B cell (primary cell): Measurements from ENCODE around the gene ACADS. TPM values are rescaled to one million over a fixed set of nuclear protein-coding genes. Genes with fewer than 3 reads are reported as not detected.

Source experiments
- ATAC-seq: fragments of 200-7000 bp; cut with Tn5 transposase; one replicate; pipeline ENCODE4 v1.10.0; 2021; ENCODE audit warnings: low read depth, mild to moderate bottlenecking, moderate number of reproducible peaks, moderate library complexity
- CTCF ChIA-PET: fragments of 350-600 bp; sonication (Branson Sonifier 250); formaldehyde crosslinking; loops from one replicate; lab custom pipeline; 2021; ENCODE audit warnings: antibody characterized with exemption, inconsistent platforms; lab: Charles Lee
- POLR2A ChIA-PET: fragments of 350-600 bp; sonication (Branson Sonifier 250); formaldehyde crosslinking; loops from one replicate; lab custom pipeline; 2021; ENCODE audit warnings: antibody characterized with exemption; lab: Charles Lee
- DNase-seq: peaks from one replicate; pipeline ENCODE4 v3.0.0; 2013
- H2AFZ ChIP-seq: 2 replicates; pipeline ENCODE4 v1.6.1; 2012; ENCODE audit warnings: mild to moderate bottlenecking, low read depth, low read length; ENCODE audit not compliant: insufficient read depth, poor library complexity, severe bottlenecking
- H3K27ac ChIP-seq, 2 donors: 1 replicate in 1 of 2; 2 replicates in 1 of 2; pipeline ENCODE4 v1.5.1; 2012 to 2013; ENCODE audit warnings: low read length in 2 of 2, mild to moderate bottlenecking in 2 of 2, moderate library complexity in 1 of 2
- H3K27me3 ChIP-seq, 4 experiments: fragments of 200-600 bp in 1 of 4; sonication (generic) in 1 of 4; replicated peaks in 1 of 4; 1 replicate in 2 of 4; 2 replicates in 2 of 4; pipeline versions ENCODE4 v1.6.1 to v1.7.0; 2013 to 2016; ENCODE audit warnings: low read length in 3 of 4, mild to moderate bottlenecking in 2 of 4, mixed read lengths in 1 of 4, moderate library complexity in 1 of 4; ENCODE audit not compliant: insufficient read depth in 4 of 4, control insufficient read depth in 3 of 4; ENCODE audit errors: control extremely low read depth in 1 of 4
- H3K36me3 ChIP-seq, 2 experiments: replicated peaks in 1 of 2; 1 replicate in 1 of 2; 2 replicates in 1 of 2; pipeline versions ENCODE4 v1.6.1 to v1.7.1; 2013; ENCODE audit warnings: low read length in 1 of 2; ENCODE audit not compliant: insufficient read depth in 2 of 2, control insufficient read depth in 1 of 2; ENCODE audit errors: control extremely low read depth in 1 of 2, extremely low read depth in 1 of 2
- H3K4me1 ChIP-seq, 2 donors: fragments of 200-600 bp in 1 of 2; sonication (generic) in 1 of 2; 1 replicate in 1 of 2; 2 replicates in 1 of 2; pipeline versions ENCODE4 v1.5.1 to v1.6.1; 2013 to 2017; ENCODE audit warnings: low read length in 2 of 2; ENCODE audit not compliant: control insufficient read depth in 2 of 2, insufficient read depth in 2 of 2
- H3K4me2 ChIP-seq: replicated peaks from 2 replicates; pipeline ENCODE3; 2012; ENCODE audit warnings: mild to moderate bottlenecking, low read depth, low read length; ENCODE audit not compliant: poor library complexity, severe bottlenecking
- H3K4me3 ChIP-seq, 5 experiments: fragments of 200-600 bp in 1 of 5; sonication (generic) in 1 of 5; 1 replicate in 3 of 5; 2 replicates in 2 of 5; pipeline versions ENCODE4 v1.5.1 to v1.7.0; 2011 to 2016; ENCODE audit warnings: low read length in 4 of 5, mild to moderate bottlenecking in 4 of 5, low read depth in 2 of 5, control low read depth in 1 of 5, moderate library complexity in 1 of 5; ENCODE audit not compliant: insufficient read depth in 1 of 5; ENCODE audit errors: control extremely low read depth in 1 of 5, extremely low read depth in 1 of 5
- H3K79me2 ChIP-seq: fragments of 200-600 bp; sonication (generic); one replicate; pipeline ENCODE4 v1.6.0; 2016; ENCODE audit warnings: low read length; ENCODE audit not compliant: control insufficient read depth, insufficient read depth
- H3K9ac ChIP-seq: fragments of 200-600 bp; sonication (generic); 2 replicates; pipeline ENCODE4 v1.6.1; 2017; ENCODE audit warnings: mild to moderate bottlenecking, low read length, moderate library complexity
- H3K9me3 ChIP-seq, 3 donors: one replicate each; pipeline versions ENCODE4 v1.6.1 to v1.7.1; 2013; ENCODE audit warnings: low read length in 2 of 3; ENCODE audit not compliant: control insufficient read depth in 2 of 3, insufficient read depth in 1 of 3; ENCODE audit errors: control extremely low read depth in 1 of 3
- H4K20me1 ChIP-seq: 2 replicates; pipeline ENCODE4 v1.6.0; 2012; ENCODE audit warnings: mild to moderate bottlenecking, low read length; ENCODE audit not compliant: insufficient read depth, control insufficient read depth, poor library complexity, severe bottlenecking
- H3K27ac Mint-ChIP-seq: one replicate; pipeline ENCODE4 v1.8.0; 2021; ENCODE audit warnings: mixed read lengths
- H3K27me3 Mint-ChIP-seq: one replicate; pipeline ENCODE4 v1.8.0; 2021; ENCODE audit warnings: mixed read lengths
- H3K4me1 Mint-ChIP-seq: one replicate; pipeline ENCODE4 v1.8.0; 2021; ENCODE audit warnings: mixed read lengths
- H3K4me3 Mint-ChIP-seq: one replicate; pipeline ENCODE4 v1.8.0; 2021; ENCODE audit warnings: mixed read lengths
- H3K9me3 Mint-ChIP-seq: one replicate; pipeline ENCODE4 v1.8.0; 2022; ENCODE audit warnings: mixed read lengths; ENCODE audit not compliant: insufficient read depth
- EZH2 ChIP-seq: IDR thresholded peaks from 2 replicates; pipeline ENCODE4 v1.6.1; 2012; ENCODE audit warnings: borderline replicate concordance, low read depth, mild to moderate bottlenecking, moderate library complexity, low read length; ENCODE audit not compliant: insufficient read depth, poor library complexity, severe bottlenecking
- WGBS: methylation state at CpG from one replicate; pipeline ENCODE4 v1.1.5; 2013; ENCODE audit warnings: missing lambda C conversion rate; ENCODE audit not compliant: insufficient coverage; 5-methylcytosine and 5-hydroxymethylcytosine counted together
- intact Hi-C: fragments of 100-400 bp; cut with micrococcal nuclease; formaldehyde crosslinking; loops from one replicate; pipeline ENCODE4 v1.10.0; 2022
- polyA plus RNA-seq: library from polyadenylated mRNA; depleted of rRNA; stranded (reverse); fragments of >200 nt; gene quantifications from 2 replicates; pipeline ENCODE4 v1.2.3, GENCODE V29; 2012
- total RNA-seq, 2 donors: library from RNA; stranded (reverse); fragments of 120-200 nt in 1 of 2; gene quantifications; 1 replicate in 1 of 2; 2 replicates in 1 of 2; pipeline versions ENCODE4 v1.2.3 to v1.2.4, GENCODE V29; 2013 to 2022
- TF ChIP-seq, protein P1 (sequence below): fragments of 200-600 bp; IDR thresholded peaks from one replicate; pipeline ENCODE4 v1.8.0; 2022; ENCODE audit warnings: antibody characterized with exemption, mild to moderate bottlenecking

ACADS gene
- total and polyA plus RNA-seq, 2 donors (not counting 1 experiment from before 2014, with no cell fraction given): 6.8 to 10.0 TPM

DNA sequence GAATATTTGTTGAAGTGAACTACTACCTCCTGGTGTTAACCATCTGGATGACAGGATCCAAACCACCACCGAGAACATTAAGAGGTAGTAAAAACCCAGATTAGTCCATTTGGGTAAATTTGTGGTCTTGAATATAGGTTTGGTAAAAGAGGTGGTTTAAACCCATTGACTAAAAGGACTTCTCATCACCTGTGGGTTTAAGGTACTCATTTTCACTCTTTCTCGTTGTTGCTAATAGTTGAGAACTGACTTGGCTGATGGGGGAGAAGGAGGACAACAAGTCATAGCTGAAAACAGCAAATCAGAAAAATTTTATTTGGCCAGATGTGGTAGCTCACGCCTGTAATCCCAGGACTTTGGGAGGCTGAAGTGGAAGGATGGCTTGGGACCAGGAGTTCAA is 59.2 kb downstream of the ACADS start:
- no peaks in the 10 kb centered on the region for H3K4me1 ChIP-seq
- no peak overlapping the region for H2AFZ ChIP-seq
- no peaks in the 10 kb centered on the region for H3K9me3 ChIP-seq
- Mint-ChIP-seq H3K9me3 (no peaks in the 10 kb centered on the region), H3K27me3 (no peaks in the 10 kb centered on the region), H3K27ac (no peak overlapping the region), H3K4me3 (no peak overlapping the region), H3K4me1 (peaks cover 5% of the 10 kb centered on the region)
- WGBS: 83% methylated on average over 1 of the region's 3 CpGs
- DNase-seq: no peak
- no peak overlapping the region for H3K4me3 ChIP-seq
- peaks cover 3 to 32% of the 10 kb centered on the region in 2 experiments for H3K36me3 ChIP-seq
- CTCF ChIA-PET: interaction anchor here (0.6 kb wide), 1 partner anchor 16 kb away, joined by 3 read pairs; no protein-coding TSS in a partner anchor
- no peaks in the 10 kb centered on the region for H4K20me1 ChIP-seq
- no peaks in the 10 kb centered on the region for H3K27me3 ChIP-seq
- intact Hi-C loops: loop anchor here (10.0 kb wide), 1 partner anchor 190 kb away; the partner anchor contains the start of gene HNF1A
- H3K79me2 ChIP-seq: peaks cover 18% of the 10 kb centered on the region
- POLR2A ChIA-PET: no interaction called here
- no peak for ATAC-seq
- no peak overlapping the region for H3K27ac ChIP-seq
- no peak overlapping the region for H3K9ac ChIP-seq
- TF ChIP-seq, protein P1, sequence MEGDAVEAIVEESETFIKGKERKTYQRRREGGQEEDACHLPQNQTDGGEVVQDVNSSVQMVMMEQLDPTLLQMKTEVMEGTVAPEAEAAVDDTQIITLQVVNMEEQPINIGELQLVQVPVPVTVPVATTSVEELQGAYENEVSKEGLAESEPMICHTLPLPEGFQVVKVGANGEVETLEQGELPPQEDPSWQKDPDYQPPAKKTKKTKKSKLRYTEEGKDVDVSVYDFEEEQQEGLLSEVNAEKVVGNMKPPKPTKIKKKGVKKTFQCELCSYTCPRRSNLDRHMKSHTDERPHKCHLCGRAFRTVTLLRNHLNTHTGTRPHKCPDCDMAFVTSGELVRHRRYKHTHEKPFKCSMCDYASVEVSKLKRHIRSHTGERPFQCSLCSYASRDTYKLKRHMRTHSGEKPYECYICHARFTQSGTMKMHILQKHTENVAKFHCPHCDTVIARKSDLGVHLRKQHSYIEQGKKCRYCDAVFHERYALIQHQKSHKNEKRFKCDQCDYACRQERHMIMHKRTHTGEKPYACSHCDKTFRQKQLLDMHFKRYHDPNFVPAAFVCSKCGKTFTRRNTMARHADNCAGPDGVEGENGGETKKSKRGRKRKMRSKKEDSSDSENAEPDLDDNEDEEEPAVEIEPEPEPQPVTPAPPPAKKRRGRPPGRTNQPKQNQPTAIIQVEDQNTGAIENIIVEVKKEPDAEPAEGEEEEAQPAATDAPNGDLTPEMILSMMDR: no peak
- TF ChIP-seq EZH2: no peak
- no peak overlapping the region for H3K4me2 ChIP-seq

DNA sequence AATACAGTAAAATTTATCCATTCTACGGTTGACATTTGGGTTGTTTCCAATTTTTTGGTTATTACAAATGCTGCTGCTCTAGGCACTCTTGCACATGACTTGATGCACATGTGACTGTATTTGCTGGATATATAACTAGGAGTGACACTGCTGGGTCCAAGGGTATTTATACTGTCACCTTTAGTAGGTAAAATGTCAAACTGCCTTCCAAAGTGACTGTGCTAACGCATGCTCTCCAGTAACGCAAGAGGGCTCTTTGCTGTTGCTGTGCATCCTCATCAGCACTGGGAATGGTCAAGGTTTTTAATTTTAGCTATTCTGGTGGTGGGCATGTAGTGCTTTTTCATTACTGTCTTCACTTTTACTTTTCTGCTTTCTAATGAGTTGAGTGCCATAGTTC is 62.3 kb downstream of the ACADS start:
- Mint-ChIP-seq H3K27me3 (no peaks in the 10 kb centered on the region), H3K4me3 (no peak overlapping the region), H3K4me1 (peaks cover 9% of the 10 kb centered on the region), H3K9me3 (no peaks in the 10 kb centered on the region), H3K27ac (no peak overlapping the region)
- DNase-seq (no peak), ATAC-seq (no peak)
- Histone ChIP-seq H4K20me1 (peaks cover 4% of the 10 kb centered on the region), H3K4me3 (no peak overlapping the region), H3K9me3 (no peaks in the 10 kb centered on the region), H3K4me1 (no peaks in the 10 kb centered on the region), H3K4me2 (no peak overlapping the region), H3K9ac (no peak overlapping the region), H2AFZ (no peak overlapping the region), H3K27me3 (no peaks in the 10 kb centered on the region), H3K79me2 (peaks cover 12% of the 10 kb centered on the region), H3K27ac (no peak overlapping the region), H3K36me3 (peaks cover 1 to 28% of the 10 kb centered on the region in 2 experiments)
- intact Hi-C loops: loop anchor here (10.0 kb wide), 1 partner anchor 187 kb away; the partner anchor contains the start of gene HNF1A
- TF ChIP-seq, protein P1: no peak
- TF ChIP-seq EZH2: no peak
- ChIA-PET CTCF (no interaction called here), POLR2A (no interaction called here)
- 100% methylated on average over 2 of the region's 3 CpGs for WGBS

Other genes starting within 250 kb of the ACADS start
- 132 and 138 TPM in 2 replicates for gene DYNLL1, start 229.7 kb upstream of the ACADS start, total RNA-seq
- 74.3 and 116 TPM in 2 replicates for gene DYNLL1, start 229.7 kb upstream of the ACADS start, polyA plus RNA-seq
- 22.1 and 25.4 TPM in 2 replicates for gene COQ5, start 196.7 kb upstream of the ACADS start, total RNA-seq
- gene COQ5, start 196.7 kb upstream of the ACADS start, polyA plus RNA-seq: 9.8 and 14.2 TPM in 2 replicates
- 227 and 236 TPM in 2 replicates for gene RNF10, start 191.5 kb upstream of the ACADS start, total RNA-seq
- gene RNF10, start 191.5 kb upstream of the ACADS start, polyA plus RNA-seq: 163 and 250 TPM in 2 replicates
- gene POP5, start 144.4 kb upstream of the ACADS start, total RNA-seq: 60.6 and 61.4 TPM in 2 replicates
- 98.0 and 107 TPM in 2 replicates for gene POP5, start 144.4 kb upstream of the ACADS start, polyA plus RNA-seq
- gene CABP1, start 85.2 kb upstream of the ACADS start, total RNA-seq: not detected in 2 replicates
- not detected in 2 replicates for gene CABP1, start 85.2 kb upstream of the ACADS start, polyA plus RNA-seq
- gene MLEC, start 38.7 kb upstream of the ACADS start, total RNA-seq: 39.8 and 52.6 TPM in 2 replicates
- gene MLEC, start 38.7 kb upstream of the ACADS start, polyA plus RNA-seq: 3.4 and 5.5 TPM in 2 replicates
- 19.2 and 22.7 TPM in 2 replicates for gene UNC119B, start 15.4 kb upstream of the ACADS start, total RNA-seq
- gene UNC119B, start 15.4 kb upstream of the ACADS start, polyA plus RNA-seq: 5.2 and 7.2 TPM in 2 replicates
- gene SPPL3, start 178.5 kb downstream of the ACADS start, total RNA-seq: 43.6 and 53.7 TPM in 2 replicates
- 12.3 and 22.0 TPM in 2 replicates for gene SPPL3, start 178.5 kb downstream of the ACADS start, polyA plus RNA-seq